ENCODE measurements around the gene EIF3L.

Gene EIF3L

DNA sequence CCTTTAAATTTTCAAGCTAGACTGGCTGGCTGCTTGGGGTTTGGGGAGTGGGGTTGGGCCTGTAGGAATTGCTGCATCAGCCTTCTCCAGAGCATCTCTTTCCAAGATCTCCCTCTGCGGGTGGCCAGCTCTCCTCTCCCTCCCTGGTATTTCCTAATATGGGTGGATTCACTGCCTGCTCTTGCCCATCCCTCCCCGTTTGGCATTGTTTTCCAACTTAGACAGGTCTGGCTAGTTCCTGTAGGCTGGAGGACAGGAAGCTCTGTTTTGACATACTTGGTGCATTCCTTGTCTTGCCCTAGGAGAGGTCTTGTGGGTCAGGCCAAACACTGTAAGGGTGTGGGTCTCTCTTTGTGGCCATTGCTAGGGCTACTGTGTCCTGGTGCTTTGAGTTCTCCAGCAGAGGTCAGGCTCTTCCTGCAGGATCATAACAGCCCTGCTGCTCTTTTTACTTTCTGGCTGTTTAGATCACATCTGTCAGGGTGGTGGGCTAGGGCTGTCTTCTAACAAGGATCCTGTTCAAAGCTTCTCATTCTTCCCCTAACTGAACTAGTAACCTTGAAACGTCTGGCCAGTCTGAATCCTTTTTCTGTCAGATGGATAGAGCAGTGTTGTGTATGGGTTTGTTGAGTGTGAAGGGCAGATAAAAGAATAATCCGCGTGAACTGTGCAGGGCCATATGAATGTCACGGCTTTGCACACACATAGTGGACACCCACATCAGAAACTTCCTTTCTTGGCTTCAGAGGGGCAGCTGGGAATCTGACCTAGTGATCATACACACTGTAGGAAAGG lies 38.6 kb downstream of the EIF3L start:
- no peak for DNase-seq (ENCODE audit: low read depth, low spot score)
- Histone ChIP-seq H3K4me3 (no peak overlapping the region), H3K9me3 (ENCODE audit: low read depth, low read length) (no peaks in the 10 kb centered on the region), H3K9ac (ENCODE audit: insufficient read length) (no peak overlapping the region), H3K36me3 (ENCODE audit: insufficient read depth, low read length) (peaks cover 67% of the 10 kb centered on the region), H3K27ac (peak overlapping the region; percentile 49)
- TF ChIP-seq FOXP2 (optimal IDR thresholded peaks at IDR 0.05; ENCODE audit: control extremely low read depth, extremely low read length, insufficient read depth) (no peak), EZH2 (IDR thresholded peaks at IDR 0.05) (no peak), POLR2AphosphoS5 (IDR thresholded peaks at IDR 0.05; ENCODE audit: borderline replicate concordance, low read depth, low read length) (no peak)

DNA sequence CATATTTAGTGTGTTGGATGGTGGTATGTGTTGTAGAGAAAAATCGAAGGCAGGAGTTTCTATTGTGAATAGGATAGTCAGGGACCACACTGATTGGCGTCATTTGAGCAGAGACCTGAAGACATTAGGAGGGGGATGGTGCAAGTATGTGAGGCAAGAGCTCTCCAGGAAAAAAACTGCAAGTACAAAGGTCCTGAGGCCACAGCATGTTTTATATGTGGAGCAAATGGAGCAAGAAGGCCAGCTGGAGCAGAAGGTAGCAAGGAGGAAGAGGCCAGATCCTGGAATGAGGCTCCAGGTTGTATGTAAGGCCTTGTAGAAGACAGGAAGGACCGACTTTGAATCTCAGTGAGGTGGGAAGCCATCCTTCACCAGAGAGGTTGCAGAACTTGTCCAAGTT lies 42.7 kb downstream of the EIF3L start:
- peaks cover 45% of the 10 kb centered on the region for H3K36me3 ChIP-seq (ENCODE audit: insufficient read depth, low read length)
- no peak overlapping the region for H3K27ac ChIP-seq
- TF ChIP-seq FOXP2 (optimal IDR thresholded peaks at IDR 0.05; ENCODE audit: control extremely low read depth, extremely low read length, insufficient read depth) = no peak
- no peak for TF ChIP-seq POLR2AphosphoS5 (IDR thresholded peaks at IDR 0.05; ENCODE audit: borderline replicate concordance, low read depth, low read length)
- H3K9me3 ChIP-seq (ENCODE audit: low read depth, low read length) = no peaks in the 10 kb centered on the region
- no peak overlapping the region for H3K9ac ChIP-seq (ENCODE audit: insufficient read length)
- no peak overlapping the region for H3K4me3 ChIP-seq
- no peak for DNase-seq (ENCODE audit: low read depth, low spot score)

DNA sequence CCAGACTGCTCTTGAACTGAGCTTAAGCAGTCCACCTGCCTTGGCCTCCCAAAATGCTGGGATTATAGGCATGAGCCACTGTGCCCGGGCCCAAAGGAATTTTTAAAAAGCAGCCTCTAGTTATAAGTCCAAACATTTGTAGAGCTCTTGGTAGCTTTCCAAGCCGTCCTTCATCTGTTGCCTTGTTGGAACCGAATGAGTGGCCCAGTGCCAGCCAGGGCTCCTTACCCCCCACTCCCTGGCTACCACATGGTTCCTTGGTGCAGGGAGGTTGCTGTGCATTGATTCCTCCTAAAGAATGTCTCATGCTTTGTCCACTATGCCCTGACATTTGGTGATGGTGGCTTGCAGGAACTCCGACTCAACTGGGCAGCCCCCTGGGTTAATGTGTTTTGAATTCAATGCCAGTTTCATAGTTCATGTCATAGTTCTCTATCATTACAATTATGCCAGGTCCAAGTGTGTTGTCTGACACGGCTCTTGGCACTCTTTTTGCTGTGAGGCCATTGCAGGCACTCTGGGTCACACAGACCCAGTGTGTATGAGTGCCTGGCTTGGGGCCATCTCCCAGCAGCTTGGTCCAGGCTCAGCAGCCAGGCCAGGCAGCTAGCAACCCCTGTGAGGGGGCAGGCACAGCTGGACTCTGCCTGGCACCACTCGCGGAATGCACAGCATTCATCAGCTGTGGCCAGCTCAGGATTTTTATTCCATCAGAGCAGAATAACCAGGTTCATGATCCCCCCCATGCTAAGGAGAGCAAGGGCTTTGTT lies 43.5 kb downstream of the EIF3L start:
- Histone ChIP-seq H3K36me3 (ENCODE audit: insufficient read depth, low read length) (peaks cover 37% of the 10 kb centered on the region), H3K9ac (ENCODE audit: insufficient read length) (no peak overlapping the region), H3K9me3 (ENCODE audit: low read depth, low read length) (no peaks in the 10 kb centered on the region), H3K4me3 (no peak overlapping the region), H3K27ac (no peak overlapping the region)
- TF ChIP-seq FOXP2 (optimal IDR thresholded peaks at IDR 0.05; ENCODE audit: control extremely low read depth, extremely low read length, insufficient read depth) (no peak), EZH2 (IDR thresholded peaks at IDR 0.05) (no peak), POLR2AphosphoS5 (IDR thresholded peaks at IDR 0.05; ENCODE audit: borderline replicate concordance, low read depth, low read length) (no peak)
- DNase-seq (ENCODE audit: low read depth, low spot score) = no peak

DNA sequence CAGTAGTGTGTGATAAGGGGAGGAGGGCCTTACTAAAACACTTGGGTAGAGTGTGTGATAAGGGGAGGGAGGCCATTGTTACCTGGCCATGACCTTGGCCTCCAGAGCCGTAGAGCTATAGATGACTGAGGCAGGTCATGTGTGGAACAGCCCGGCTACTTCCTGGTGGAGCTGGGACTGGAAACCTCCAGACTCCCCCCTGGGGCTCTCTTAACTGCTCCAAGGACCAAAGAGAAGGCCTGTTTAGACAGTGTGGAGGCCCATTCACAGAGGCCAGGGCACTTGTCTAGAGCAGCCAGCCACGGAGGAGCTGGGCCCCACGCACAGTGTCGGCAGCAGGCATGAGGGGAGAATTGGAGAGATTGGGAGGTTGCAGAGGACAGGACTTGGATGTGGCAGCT lies 44.4 kb downstream of the EIF3L start:
- no peaks in the 10 kb centered on the region for H3K9me3 ChIP-seq (ENCODE audit: low read depth, low read length)
- H3K36me3 ChIP-seq (ENCODE audit: insufficient read depth, low read length) = peaks cover 28% of the 10 kb centered on the region
- no peak overlapping the region for H3K9ac ChIP-seq (ENCODE audit: insufficient read length)
- DNase-seq (ENCODE audit: low read depth, low spot score) = no peak
- H3K27ac ChIP-seq = no peak overlapping the region
- H3K4me3 ChIP-seq = no peak overlapping the region
- TF ChIP-seq FOXP2 (optimal IDR thresholded peaks at IDR 0.05; ENCODE audit: control extremely low read depth, extremely low read length, insufficient read depth) (no peak), POLR2AphosphoS5 (IDR thresholded peaks at IDR 0.05; ENCODE audit: borderline replicate concordance, low read depth, low read length) (no peak; the same call in 1 of the 2 replicates), EZH2 (IDR thresholded peaks at IDR 0.05) (no peak)

DNA sequence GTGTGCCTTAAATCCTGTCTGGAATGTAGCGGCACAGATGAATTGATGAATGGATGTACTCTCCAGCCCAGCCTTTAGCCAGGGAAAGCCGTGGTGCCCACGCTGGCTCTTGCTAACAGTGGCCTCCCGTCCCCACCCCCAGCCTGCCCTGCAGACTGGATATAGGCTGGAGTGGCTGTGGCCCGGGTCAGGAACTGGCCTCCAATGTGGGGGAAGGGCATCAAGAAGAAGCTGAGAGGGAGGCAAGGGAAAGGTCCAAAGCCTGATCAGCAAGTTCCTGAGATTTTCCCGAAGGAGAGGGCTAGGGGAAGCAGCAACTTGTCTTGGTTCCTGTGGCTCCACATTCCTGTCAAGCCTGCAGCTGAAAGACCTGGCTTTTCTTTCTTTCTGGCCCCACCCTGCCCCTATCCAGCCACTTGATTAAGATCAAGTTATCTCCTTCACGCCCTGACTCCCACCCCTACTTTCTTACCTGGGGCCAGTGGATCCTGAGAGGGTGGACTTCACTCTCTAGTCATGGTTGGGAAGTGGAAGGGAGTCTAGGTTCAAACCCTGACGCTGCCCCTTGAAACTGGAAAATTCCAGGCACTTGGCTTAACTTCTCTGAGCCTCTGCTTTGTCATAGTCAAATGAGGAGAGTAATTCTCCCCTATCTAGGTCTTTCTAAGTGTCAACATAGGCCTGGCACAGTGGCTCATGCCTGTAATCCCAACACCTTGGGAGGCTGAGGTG lies 45.9 kb downstream of the EIF3L start:
- peaks cover 15% of the 10 kb centered on the region; the same call in 1 of the 2 replicates for H3K36me3 ChIP-seq (ENCODE audit: insufficient read depth, low read length)
- no peak overlapping the region for H3K9ac ChIP-seq (ENCODE audit: insufficient read length)
- H3K4me3 ChIP-seq = no peak overlapping the region
- peak overlapping the region; percentile 25; the same call in 1 of the 2 replicates for H3K27ac ChIP-seq
- H3K9me3 ChIP-seq (ENCODE audit: low read depth, low read length) = no peaks in the 10 kb centered on the region
- TF ChIP-seq POLR2AphosphoS5 (IDR thresholded peaks at IDR 0.05; ENCODE audit: borderline replicate concordance, low read depth, low read length) (no peak), EZH2 (IDR thresholded peaks at IDR 0.05) (no peak), FOXP2 (optimal IDR thresholded peaks at IDR 0.05; ENCODE audit: control extremely low read depth, extremely low read length, insufficient read depth) (no peak)
- DNase-seq (ENCODE audit: low read depth, low spot score) = no peak

GRCh38 chr22:37896181-37896592 lies 47.0 kb downstream of the EIF3L start:
- Histone ChIP-seq H3K36me3 (ENCODE audit: insufficient read depth, low read length) (peaks cover 10% of the 10 kb centered on the region; the same call in 1 of the 2 replicates), H3K4me3 (no peak overlapping the region), H3K9me3 (ENCODE audit: low read depth, low read length) (no peaks in the 10 kb centered on the region), H3K9ac (ENCODE audit: insufficient read length) (no peak overlapping the region), H3K27ac (no peak overlapping the region)
- TF ChIP-seq FOXP2 (optimal IDR thresholded peaks at IDR 0.05; ENCODE audit: control extremely low read depth, extremely low read length, insufficient read depth) (no peak), POLR2AphosphoS5 (IDR thresholded peaks at IDR 0.05; ENCODE audit: borderline replicate concordance, low read depth, low read length) (no peak), EZH2 (IDR thresholded peaks at IDR 0.05) (no peak)
- no peak for DNase-seq (ENCODE audit: low read depth, low spot score)

GRCh38 chr22:37896939-37897338 lies 47.7 kb downstream of the EIF3L start:
- peak overlapping the region; percentile 7 for H3K9ac ChIP-seq (ENCODE audit: insufficient read length)
- H3K27ac ChIP-seq = peak overlapping the region; percentile 42; the same call in 1 of the 2 replicates
- no peak for DNase-seq (ENCODE audit: low read depth, low spot score)
- H3K4me3 ChIP-seq = no peak overlapping the region
- no peaks in the 10 kb centered on the region for H3K9me3 ChIP-seq (ENCODE audit: low read depth, low read length)
- H3K36me3 ChIP-seq (ENCODE audit: insufficient read depth, low read length) = peaks cover 3% of the 10 kb centered on the region; the same call in 1 of the 2 replicates
- TF ChIP-seq FOXP2 (optimal IDR thresholded peaks at IDR 0.05; ENCODE audit: control extremely low read depth, extremely low read length, insufficient read depth) (no peak), EZH2 (IDR thresholded peaks at IDR 0.05) (no peak)

DNA sequence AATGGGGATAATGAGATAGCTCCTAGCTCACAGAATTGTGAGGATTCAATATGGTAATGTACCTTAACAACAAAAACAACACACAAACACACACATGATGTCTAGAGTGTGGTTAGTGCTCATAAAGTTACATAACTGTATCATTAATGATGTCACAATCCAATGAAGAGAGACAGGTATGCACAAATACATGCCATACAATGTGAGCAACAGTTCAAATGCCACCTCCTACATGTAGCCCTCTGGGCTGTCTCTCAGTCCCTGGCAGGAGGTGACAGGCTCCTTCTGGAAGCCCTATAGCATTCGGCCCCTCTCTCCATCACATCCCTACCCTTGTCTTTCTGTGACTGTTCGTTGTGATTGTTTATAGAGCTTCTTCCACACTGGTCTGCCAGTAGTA lies 48.6 kb downstream of the EIF3L start:
- H3K36me3 ChIP-seq (ENCODE audit: insufficient read depth, low read length) = no peaks in the 10 kb centered on the region
- DNase-seq (ENCODE audit: low read depth, low spot score) = no peak
- H3K9ac ChIP-seq (ENCODE audit: insufficient read length) = no peak overlapping the region
- no peak overlapping the region for H3K4me3 ChIP-seq
- H3K9me3 ChIP-seq (ENCODE audit: low read depth, low read length) = no peaks in the 10 kb centered on the region
- no peak overlapping the region for H3K27ac ChIP-seq
- no peak for TF ChIP-seq FOXP2 (optimal IDR thresholded peaks at IDR 0.05; ENCODE audit: control extremely low read depth, extremely low read length, insufficient read depth)
- no peak for TF ChIP-seq EZH2 (IDR thresholded peaks at IDR 0.05)
- TF ChIP-seq POLR2AphosphoS5 (IDR thresholded peaks at IDR 0.05; ENCODE audit: borderline replicate concordance, low read depth, low read length) = no peak
